Measurements from ENCODE around the gene TUBD1.
A peak's percentile ranks its signal among the peaks of the same experiment; 100 is the strongest.
"Not testable (repeated sequence)": the region's sequence is repeated elsewhere in the genome, so short reads cannot be mapped to it uniquely, and the experiment has no call there.

The TUBD1 gene

GRCh38 chr17:59873414-59873813 is 19.3 kb downstream of the TUBD1 start:
- not testable (repeated sequence) for DNase-seq

- DNase-seq, result peak; percentile 83
These were observed 20.4 kb downstream of the TUBD1 start for GRCh38 chr17:59872351-59872750.

GRCh38 chr17:59870482-59870881 is 22.3 kb downstream of the TUBD1 start:
- no peak for DNase-seq

GRCh38 chr17:59869941-59870218 is 22.9 kb downstream of the TUBD1 start:
- no peak for DNase-seq

GRCh38 chr17:59863616-59864015 is 29.1 kb downstream of the TUBD1 start:
- DNase-seq, result no peak

- peak; percentile 41 for DNase-seq
These were observed 33.2 kb downstream of the TUBD1 start for GRCh38 chr17:59859444-59860025.

- no peak for DNase-seq
These were observed 33.8 kb downstream of the TUBD1 start for GRCh38 chr17:59858932-59859331.

- no peak for DNase-seq
These were observed 34.5 kb downstream of the TUBD1 start for GRCh38 chr17:59858167-59858816.

- no peak for DNase-seq
These were observed 35.6 kb downstream of the TUBD1 start for GRCh38 chr17:59856859-59857794.

GRCh38 chr17:59853919-59854729 is 38.6 kb downstream of the TUBD1 start:
- DNase-seq, result not testable (repeated sequence)

- no peak for DNase-seq
These were observed 39.4 kb downstream of the TUBD1 start for GRCh38 chr17:59853168-59853918.

GRCh38 chr17:59852847-59853167 is 39.9 kb downstream of the TUBD1 start:
- DNase-seq, result not testable (repeated sequence)

GRCh38 chr17:59851439-59852375 is 41.0 kb downstream of the TUBD1 start:
- no peak for DNase-seq

- DNase-seq, result not testable (repeated sequence)
These were observed 42.4 kb downstream of the TUBD1 start for GRCh38 chr17:59850311-59850710.

GRCh38 chr17:59848778-59849177 is 44.0 kb downstream of the TUBD1 start:
- DNase-seq, result no peak

- DNase-seq, result no peak
These were observed 44.4 kb downstream of the TUBD1 start for GRCh38 chr17:59848385-59848668.

- DNase-seq, result peak; percentile 95
These were observed 46.2 kb downstream of the TUBD1 start for GRCh38 chr17:59846394-59847165.

GRCh38 chr17:59845595-59846393 is 46.9 kb downstream of the TUBD1 start:
- peak; percentile 100 for DNase-seq

- peak; percentile 55 for DNase-seq
These were observed 47.7 kb downstream of the TUBD1 start for GRCh38 chr17:59844884-59845594.

Measured in NCI-H526 treated with DMSO at 0.1 percent for 48 hours (cell line).